Upper lobe of left lung (tissue), 4 donors: ENCODE measurements around the gene ANKRD62.
"Not testable (repeated sequence)": the region's sequence is repeated elsewhere in the genome, so short reads cannot be mapped to it uniquely, and the experiment has no call there.

ENCODE experiments used
- CTCF ChIP-seq, 6 experiments: fragments of 450-650 bp in 4 of 6; fragments of 200-600 bp in 2 of 6; sonication (generic) in 2 of 6; IDR thresholded peaks; one replicate each; pipeline ENCODE4 v1.5.1; 2016 to 2019; ENCODE audit warnings: antibody characterized with exemption in 6 of 6
- EP300 ChIP-seq, 4 donors: sonication (generic); formaldehyde crosslinking; IDR thresholded peaks; one replicate each; pipeline ENCODE4 v1.5.1; 2017; ENCODE audit warnings: antibody characterized with exemption in 4 of 4, control low read depth in 2 of 4
- POLR2A ChIP-seq, 4 donors: fragments of 450-650 bp; IDR thresholded peaks; one replicate each; pipeline ENCODE4 v1.5.1; 2016 to 2017; ENCODE audit warnings: antibody characterized with exemption in 4 of 4, mild to moderate bottlenecking in 2 of 4
- POLR2AphosphoS5 ChIP-seq, 2 donors: sonication (generic); formaldehyde crosslinking; IDR thresholded peaks; one replicate each; pipeline ENCODE4 v1.5.1; 2017; ENCODE audit warnings: antibody characterized with exemption in 2 of 2

- not testable (repeated sequence) for TF ChIP-seq POLR2A, CTCF, EP300, POLR2AphosphoS5 (IDR thresholded peaks at IDR 0.05)
Measured at GRCh38 chr18:12077994-12078393, 15.6 kb upstream of the ANKRD62 start.
